Cerebellar cortex (tissue), 1 donor: ENCODE data around the gene TMEM217.
"Not testable (repeated sequence)": the region's sequence is repeated elsewhere in the genome, so short reads cannot be mapped to it uniquely, and the experiment has no call there.

Source experiments
- DNase-seq: peaks from one replicate; pipeline ENCODE4 v3.0.0-alpha.2; 2015; ENCODE audit warnings: low spot score

TMEM217 gene

DNA sequence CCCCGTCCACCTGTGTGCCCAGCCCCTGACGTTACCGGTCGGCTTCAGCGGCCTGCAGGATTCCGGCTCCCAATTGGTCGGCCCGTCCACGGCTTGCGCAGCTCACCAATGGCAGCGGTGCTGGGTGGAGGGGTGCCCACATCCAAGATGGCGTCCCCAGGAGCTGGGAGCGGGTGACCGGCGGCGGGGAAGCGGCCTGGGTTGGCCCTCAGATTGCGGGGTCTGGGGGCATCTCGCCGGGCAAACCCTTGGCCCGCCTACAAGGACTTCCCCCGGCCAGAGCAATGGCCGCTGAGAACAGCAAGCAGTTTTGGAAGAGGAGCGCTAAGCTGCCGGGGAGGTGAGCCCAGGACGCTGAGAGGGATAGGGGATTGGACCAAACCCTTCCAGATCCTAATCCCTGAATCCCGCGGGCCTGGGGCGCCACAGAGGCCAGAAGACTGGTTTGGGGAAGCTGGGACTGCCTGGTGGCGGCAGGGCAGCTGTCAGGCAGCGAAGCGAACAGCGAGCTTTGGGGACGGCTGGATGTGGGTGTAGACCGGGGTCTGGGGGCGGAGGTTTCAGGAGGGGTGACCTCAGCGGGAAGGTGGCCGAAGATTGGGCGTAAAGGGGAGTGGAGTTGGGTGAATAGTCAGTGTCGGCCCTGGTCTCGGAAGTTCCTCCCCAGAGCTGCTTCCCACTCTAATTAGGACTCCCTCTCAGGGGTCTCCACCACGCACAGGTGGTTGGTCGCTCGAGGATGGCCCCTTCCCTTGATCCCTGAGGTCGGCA, at the start of gene TMEM217, which contains the start of gene TBC1D22B:
TSS of gene TMEM217 (minus strand) at position 511 of the 771 bp plus-strand sequence. CDS start 39,114 bp downstream, outside the sequence.
TSS of gene TBC1D22B (plus strand) at position 139 of the 771 bp plus-strand sequence. CDS start at position 285, 146 bp downstream.
- peak; percentile 97 for DNase-seq

- not testable (repeated sequence) for DNase-seq
Observed at GRCh38 chr6:37307484-37307883, 49.5 kb upstream of the TMEM217 start.

- DNase-seq, result no peak
Observed at GRCh38 chr6:37306624-37307222, 48.8 kb upstream of the TMEM217 start.

DNA sequence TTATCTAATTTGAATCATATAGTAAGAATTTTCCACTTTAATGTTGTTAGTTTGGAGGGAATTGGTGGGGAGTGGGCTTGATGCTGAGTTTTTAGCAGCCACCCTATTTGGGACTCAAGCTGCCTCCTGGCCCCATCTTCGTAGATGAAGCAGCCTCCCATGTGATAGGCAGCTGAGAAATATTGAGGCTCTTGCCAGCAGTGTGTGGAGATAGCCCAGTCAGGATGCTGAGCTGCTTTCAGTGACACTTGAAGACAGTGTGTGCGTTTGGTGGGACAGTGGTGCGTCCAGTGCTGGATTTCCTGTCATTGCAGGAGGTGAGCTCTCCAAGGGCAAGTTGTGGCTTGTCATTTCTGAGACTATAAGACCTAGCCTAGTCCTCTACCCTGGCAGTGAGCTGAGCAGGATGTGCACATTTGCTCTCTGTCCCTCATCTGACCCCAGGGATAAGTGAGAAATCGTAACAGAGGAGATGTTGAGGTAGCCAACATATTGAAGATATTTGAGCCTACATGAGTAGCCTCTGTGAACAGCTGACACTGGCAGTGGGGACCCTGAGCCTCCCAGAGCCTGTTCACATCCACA, 48.0 kb upstream of the TMEM217 start:
- no peak for DNase-seq

DNA sequence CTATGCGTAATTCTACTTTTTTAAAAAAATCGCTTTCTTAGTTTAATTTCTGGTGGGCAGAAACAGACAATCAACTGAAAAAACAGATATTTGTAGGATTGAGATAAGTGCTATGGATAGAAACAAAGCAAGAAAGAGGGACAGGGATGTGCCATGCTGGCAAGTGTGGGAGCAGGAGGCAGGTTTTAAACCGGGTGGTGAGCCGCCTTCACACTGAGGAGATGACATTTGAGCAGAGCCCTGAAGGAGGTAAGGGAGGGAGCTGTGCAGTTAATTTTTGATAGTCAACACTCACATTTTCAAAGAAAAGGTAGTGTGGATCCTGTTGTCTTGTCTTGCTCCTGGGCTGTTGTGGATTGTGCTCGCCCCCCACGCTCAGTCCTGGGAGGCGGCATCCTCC, 46.8 kb upstream of the TMEM217 start:
- DNase-seq, result no peak

GRCh38 chr6:37303891-37304503, 46.1 kb upstream of the TMEM217 start:
- peak; percentile 49 for DNase-seq

DNA sequence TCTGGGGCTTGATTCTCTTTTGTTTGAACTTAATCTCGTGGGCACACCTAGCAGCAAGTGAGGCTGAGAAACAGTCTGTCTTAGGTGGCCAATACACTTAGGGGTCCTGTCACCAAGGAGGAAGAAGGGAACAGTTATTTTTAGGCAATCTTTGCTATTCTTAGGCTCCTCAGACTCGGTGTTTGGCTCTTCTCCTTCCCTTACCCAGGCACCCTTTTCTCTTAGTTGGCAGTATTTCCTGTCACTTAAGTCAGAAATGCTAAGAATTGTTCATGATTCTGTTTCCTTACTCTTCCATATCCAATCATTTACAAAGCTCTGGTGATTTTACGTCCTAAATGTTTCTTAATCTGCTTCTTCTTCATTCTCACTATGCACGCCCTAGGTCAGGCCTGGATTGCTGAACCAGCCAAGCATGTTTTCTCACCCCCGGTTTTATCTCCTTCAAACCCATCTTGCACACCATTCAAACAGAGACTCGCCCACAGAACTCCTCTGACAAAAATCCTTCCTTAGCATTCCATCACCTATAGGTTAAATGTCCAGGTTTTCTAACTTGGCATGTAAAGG, 45.2 kb upstream of the TMEM217 start:
- no peak for DNase-seq

- DNase-seq, result no peak
Observed at GRCh38 chr6:37302086-37302686, 44.2 kb upstream of the TMEM217 start.

DNA sequence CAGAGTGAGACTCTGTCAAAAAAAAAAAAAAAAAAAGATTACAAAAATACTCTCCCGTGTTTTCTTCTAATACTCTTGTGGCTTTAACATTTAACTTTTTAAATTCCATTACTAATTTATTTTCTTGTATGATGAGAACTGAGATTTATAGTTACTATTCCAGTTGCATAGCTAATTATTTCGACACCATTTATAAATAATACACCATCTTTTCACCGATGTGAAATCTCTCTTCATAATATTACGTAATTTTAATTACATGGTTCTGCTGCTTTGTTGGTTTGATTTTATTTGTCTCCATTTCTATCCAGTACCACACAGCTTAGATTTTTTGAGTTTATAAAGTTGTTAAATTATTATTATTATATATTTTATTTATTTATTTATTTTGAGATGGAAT, 42.0 kb upstream of the TMEM217 start:
- DNase-seq, result no peak

DNA sequence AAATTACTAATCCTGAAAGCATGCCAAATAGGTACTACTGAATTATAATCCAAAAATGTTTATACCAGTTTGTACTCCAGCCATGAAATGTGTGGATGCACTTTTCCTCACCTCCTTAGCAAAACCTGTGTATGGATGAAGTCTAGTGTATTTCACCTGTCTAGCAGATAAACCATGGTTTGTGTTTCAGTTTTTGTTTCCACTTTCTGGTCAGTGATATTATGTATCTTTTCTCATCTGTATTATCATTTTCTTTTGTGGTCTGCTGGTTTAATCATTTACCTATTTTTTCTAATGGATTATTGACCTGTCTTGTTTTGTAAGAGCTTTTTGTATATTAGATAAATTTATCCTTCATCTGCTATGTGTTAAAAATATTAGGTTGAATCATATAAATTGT, 41.0 kb upstream of the TMEM217 start:
- no peak for DNase-seq

DNA sequence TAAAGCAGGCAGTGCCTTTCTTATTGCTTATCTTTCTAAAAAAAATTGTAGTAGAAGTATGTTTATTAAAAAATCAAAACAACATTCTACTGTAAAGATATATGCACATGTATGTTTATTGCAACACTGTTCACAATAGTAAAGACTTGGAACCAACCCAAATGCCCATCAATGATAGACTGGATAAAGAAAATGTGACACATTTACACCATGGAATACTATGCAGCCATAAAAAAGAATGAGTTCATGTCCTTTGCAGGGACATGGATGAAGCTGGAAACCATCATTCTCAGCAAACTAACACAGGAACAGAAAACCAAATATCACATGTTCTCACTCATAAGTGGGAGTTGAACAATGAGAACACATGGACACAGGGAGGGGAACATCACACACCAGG, 39.7 kb upstream of the TMEM217 start:
- DNase-seq, result not testable (repeated sequence)

DNA sequence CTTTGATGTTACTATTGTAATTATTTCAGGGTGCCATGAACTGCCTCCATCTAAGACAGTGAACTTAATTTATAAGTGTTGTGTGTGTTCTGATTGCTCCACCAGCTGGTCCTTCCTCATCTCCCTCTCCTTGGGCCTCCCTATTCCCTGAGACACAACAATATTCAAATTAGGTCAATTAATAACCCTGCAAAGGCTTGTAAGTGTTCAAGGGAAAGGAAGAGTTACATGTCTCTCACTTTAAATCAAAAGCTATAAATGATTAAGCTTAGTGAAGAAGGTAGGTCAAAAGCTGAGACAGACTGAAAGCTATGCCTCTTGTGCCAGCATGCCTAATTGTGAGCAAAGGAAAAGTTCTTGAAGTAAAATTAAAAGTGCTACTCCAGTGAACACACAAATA, 35.5 kb upstream of the TMEM217 start:
- DNase-seq, result no peak

DNA sequence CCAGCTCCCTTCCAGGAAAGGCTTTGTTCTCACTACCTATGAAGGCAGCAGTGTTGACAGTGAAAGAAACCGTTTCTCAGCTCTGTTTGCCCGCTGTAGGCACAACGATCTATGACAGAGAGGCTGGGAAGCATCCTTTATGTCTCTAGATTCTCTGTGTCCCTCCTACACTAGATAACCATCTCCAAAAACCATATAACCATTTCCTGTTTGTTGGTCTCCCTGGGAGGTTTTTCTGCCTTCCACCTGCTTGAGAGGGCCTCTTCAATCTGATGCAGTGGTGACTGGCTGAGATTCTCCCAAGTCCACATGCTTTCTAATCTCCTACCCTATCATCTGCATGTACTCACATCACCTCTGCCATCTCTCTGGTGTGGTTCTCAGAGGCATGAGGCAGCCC, 32.0 kb upstream of the TMEM217 start:
- DNase-seq, result no peak

- no peak for DNase-seq
Observed at GRCh38 chr6:37288247-37288646, 30.3 kb upstream of the TMEM217 start.

DNA sequence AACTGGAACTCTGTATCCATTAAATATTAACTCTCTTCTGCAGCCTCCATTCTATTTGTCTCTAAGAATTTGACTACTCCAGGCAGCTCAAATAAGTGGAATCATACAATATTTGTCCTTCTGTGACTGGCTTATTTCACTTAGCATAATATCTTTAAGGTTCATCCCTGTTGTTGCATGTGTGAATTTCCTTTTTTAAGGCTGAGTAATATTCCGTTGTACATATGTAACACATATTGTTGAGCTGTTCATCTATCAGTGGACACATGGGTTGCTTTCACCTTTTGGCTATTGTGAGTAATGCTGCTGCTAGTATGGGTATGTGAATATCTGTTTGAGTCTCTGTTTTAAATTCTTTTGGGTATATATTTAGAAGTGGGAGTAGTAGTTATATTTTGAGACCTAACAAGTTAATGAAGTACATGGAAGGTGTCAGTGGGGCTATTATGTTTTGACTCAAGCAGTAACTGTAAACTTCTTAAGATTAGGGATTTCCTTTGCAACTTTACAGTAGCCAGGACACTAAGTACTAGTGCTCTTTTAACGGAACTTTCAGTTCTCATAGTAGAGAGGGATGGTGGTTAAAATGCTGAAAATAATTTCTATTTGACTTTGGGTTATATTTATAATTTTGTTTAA, 29.7 kb upstream of the TMEM217 start:
- DNase-seq, result no peak

GRCh38 chr6:37285861-37286311, 27.9 kb upstream of the TMEM217 start:
- DNase-seq, result no peak

DNA sequence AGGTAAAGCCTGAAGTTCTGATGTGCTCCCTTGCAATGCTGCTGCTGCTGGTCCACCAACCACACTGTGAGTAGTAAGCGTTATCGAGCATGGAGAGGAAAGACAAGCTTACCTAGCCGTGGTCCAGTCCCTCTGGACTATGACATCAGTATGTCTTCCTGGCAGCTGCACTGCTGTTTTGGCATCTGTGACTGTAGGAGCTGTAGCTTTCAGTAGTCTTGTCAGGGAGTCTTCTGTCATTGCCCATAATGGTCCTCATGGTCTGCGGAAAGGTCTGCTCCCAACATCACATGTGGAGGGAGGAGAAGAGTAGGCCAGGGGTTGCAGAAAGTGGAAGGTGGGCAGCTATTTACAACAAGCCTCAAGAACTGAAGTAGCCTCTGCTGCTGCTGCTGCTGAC, 26.8 kb upstream of the TMEM217 start:
- DNase-seq, result no peak

DNA sequence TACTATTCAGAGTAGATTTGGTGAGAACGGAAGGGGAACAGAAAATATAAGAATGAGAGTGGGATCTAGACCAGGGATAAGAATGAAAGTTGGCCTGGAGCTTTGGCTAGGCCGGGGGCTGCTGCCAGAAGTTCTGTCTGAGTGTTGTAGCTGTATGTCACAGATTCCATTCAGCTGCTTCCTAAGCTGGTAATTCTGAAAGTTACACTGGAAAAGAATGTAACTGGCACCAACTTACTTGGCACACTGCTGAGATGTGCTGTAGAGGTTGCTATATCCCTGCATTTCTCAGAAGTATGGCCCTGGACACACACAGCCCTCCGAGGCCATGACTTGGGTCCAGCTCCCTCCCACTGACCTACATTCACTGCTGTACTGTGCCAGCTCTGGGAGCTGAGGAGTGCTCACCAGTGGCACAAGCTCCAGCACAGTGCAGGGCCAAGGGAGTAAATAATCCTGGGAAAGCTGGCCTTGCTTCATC, 25.8 kb upstream of the TMEM217 start:
- DNase-seq, result peak; percentile 91

DNA sequence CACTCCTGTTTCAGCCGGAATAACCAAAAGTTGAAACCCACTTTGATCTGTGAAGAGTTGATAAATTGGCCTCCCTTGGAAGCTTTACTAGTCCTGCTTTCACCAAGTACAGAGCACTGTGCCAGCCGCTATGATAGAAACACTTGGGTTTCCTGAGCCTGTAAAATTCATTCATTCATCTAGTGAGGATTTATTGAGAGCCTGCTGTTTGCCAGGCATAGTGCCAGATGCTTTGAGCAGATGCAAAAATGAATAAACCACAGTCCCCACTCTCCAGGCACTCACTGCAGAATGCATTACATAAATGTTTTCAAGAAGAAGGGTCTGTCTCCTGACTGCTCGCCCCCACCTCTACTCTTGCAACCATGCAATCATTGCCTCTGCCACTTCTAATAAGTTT, 25.3 kb upstream of the TMEM217 start:
- peak; percentile 32 for DNase-seq

GRCh38 chr6:37282371-37282770, 24.4 kb upstream of the TMEM217 start:
- no peak for DNase-seq
